Effector CD4-positive, alpha-beta T cell (primary cell): ENCODE measurements around the gene ANP32D.
"Not testable (repeated sequence)": the region's sequence is repeated elsewhere in the genome, so short reads cannot be mapped to it uniquely, and the experiment has no call there.

Source experiments
- DNase-seq: peaks from one replicate; pipeline ENCODE4 v3.0.0-alpha.2; 2020

Gene ANP32D

DNA sequence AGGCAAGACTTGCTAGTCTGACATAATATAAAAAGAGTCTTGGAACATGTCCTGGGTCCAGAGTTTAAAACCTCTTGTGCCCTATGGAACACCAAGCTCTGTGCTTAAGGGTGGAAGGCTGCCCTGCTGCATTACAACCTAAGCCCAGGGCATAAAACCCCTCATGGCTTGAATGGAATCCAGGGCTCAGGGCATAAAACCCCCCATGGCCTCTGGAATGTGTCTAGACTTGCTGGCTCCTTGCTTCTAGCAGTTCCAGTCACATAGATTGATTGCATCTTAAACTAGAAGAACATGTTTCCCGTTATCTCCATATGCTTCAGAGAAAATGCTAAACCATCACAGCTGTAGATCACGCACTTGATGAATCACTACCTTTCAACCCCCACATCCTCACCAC, 34.5 kb downstream of the ANP32D start:
- DNase-seq: not testable (repeated sequence)

DNA sequence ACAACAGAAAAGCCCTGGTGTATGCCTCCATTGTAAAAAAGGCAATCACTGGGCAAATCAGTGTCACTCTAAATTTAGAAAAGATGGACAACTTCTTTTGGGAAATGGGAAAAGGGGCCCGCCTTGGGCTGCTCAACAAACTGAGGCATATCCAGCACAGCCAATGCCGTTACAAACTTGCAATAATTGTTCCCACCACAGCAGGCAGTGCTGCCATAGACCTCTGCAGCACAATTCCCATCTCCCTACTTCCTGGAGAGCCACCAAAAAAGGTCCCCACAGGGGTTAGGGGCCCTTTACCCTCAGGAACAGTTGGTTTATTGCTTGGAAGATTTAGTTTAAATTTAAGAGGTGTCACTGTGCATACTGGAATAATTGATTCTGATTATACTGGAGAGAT, 36.6 kb downstream of the ANP32D start:
- no peak for DNase-seq

DNA sequence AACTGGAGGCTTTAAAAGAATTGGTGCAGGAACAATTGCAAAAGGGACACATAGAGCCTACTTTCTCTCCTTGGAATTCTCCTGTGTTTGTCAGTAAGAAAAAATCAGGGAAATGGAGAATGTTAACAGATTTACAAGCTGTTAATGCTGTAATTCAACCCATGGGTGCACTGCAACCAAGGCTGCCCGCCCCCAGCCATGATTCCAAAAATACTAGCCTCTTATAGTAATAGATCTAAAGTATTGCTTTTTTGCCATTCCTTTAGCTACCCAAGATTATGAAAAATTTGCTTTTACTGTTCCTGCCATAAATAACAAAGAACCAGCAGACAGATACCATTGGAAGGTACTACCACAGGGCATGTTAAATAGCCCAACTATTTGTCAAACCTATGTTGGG, 37.8 kb downstream of the ANP32D start:
- DNase-seq: no peak

DNA sequence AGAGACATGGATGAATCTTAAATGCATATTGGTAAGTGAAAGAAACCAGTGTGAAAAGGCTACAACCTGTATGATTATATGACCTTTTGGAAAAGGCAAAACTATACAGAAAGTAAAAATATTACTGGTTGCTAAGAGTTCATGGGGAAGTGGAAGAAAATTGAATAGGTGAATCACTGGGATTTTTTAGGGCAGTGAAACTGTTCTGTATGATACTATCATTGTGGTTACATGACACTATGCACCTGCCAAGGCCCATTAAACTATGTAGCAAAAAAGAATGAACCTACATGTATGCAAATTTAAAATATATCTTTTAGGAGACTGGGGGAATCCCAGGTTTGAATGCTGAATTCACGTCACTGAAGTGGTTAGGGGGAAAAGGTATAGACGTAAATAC, 40.5 kb downstream of the ANP32D start:
- DNase-seq: no peak

DNA sequence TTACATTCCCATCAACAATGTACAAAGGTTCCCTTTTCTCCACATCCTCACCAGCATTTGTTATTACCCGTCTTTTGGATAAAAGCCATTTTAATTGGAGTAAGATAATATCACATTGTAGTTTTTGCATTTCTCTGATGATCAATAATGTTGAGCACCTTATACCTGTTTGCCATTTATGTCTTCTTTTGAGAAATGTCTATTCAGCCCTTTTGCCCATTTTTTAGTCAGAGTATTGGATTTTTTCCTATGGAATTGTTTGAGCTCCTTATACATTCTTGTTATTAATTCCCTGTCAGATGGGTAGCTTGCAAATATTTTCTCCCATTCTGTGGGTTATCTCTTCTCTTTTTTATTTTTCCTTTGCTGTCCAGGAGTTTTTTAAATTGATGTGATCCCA, 42.4 kb downstream of the ANP32D start:
- no peak for DNase-seq

DNA sequence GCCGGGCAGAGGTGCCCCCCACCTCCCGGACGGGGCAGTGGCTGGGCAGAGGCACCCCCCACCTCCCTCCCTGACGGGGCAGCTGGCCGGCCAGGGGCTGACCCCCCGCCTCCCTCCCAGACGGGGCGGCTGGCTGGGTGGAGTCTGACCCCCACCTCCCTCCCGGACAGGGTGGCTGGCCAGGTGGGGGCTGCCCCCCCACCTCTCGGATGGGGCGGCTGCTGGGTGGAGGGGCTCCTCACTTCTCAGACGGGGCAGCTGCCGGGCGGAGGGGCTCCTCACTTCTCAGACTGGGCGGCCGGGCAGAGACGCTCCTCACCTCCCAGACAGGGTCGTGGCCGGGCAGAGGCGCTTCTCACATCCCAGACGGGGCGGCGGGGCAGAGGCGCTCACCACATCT, 48.0 kb downstream of the ANP32D start:
- DNase-seq: not testable (repeated sequence)
